CD4-positive, alpha-beta T cell treated with Interleukin-6 at 100 ng/mL for 8 hours (primary cell): ENCODE data around the gene SEMA3C.

ENCODE experiments used
- DNase-seq: peaks from one replicate; pipeline ENCODE4 v3.0.0-alpha.2; 2020; ENCODE audit warnings: mixed read lengths, low spot score

SEMA3C gene

GRCh38 chr7:80775897-80776296 is 143.0 kb downstream of the SEMA3C start:
- no peak for DNase-seq

GRCh38 chr7:80775482-80775881 is 143.4 kb downstream of the SEMA3C start:
- no peak for DNase-seq

GRCh38 chr7:80774843-80775242 is 144.0 kb downstream of the SEMA3C start:
- DNase-seq, result no peak

- no peak for DNase-seq
Measured at GRCh38 chr7:80773787-80774508, 144.9 kb downstream of the SEMA3C start.

GRCh38 chr7:80772347-80772993 is 146.4 kb downstream of the SEMA3C start:
- DNase-seq, result no peak

GRCh38 chr7:80771523-80771922 is 147.3 kb downstream of the SEMA3C start:
- DNase-seq, result no peak

- DNase-seq, result no peak
Measured at GRCh38 chr7:80770675-80771081, 148.2 kb downstream of the SEMA3C start.

- no peak for DNase-seq
Measured at GRCh38 chr7:80770061-80770460, 148.8 kb downstream of the SEMA3C start.

GRCh38 chr7:80768756-80769155 is 150.1 kb downstream of the SEMA3C start:
- no peak for DNase-seq

- DNase-seq, result no peak
Measured at GRCh38 chr7:80767654-80768053, 151.2 kb downstream of the SEMA3C start.

GRCh38 chr7:80766724-80767123 is 152.1 kb downstream of the SEMA3C start:
- no peak for DNase-seq

GRCh38 chr7:80764132-80764531 is 154.7 kb downstream of the SEMA3C start:
- no peak for DNase-seq

- DNase-seq, result no peak
Measured at GRCh38 chr7:80763704-80764103, 155.1 kb downstream of the SEMA3C start.

- no peak for DNase-seq
Measured at GRCh38 chr7:80763289-80763688, 155.6 kb downstream of the SEMA3C start.

- DNase-seq, result no peak
Measured at GRCh38 chr7:80760292-80760691, 158.6 kb downstream of the SEMA3C start.

GRCh38 chr7:80752954-80753690 is 165.7 kb downstream of the SEMA3C start:
- no peak for DNase-seq

GRCh38 chr7:80749270-80749669 is 169.6 kb downstream of the SEMA3C start:
- no peak for DNase-seq

- DNase-seq, result no peak
Measured at GRCh38 chr7:80748363-80749042, 170.3 kb downstream of the SEMA3C start.

GRCh38 chr7:80740778-80741545 is 177.9 kb downstream of the SEMA3C start:
- DNase-seq, result no peak

- no peak for DNase-seq
Measured at GRCh38 chr7:80736371-80737125, 182.3 kb downstream of the SEMA3C start.

- DNase-seq, result no peak
Measured at GRCh38 chr7:80735330-80735729, 183.5 kb downstream of the SEMA3C start.
